Gastroesophageal sphincter (tissue), 3 donors: ENCODE results near the gene ZC2HC1B.

ENCODE experiments used
- CTCF ChIP-seq, 4 experiments: fragments of 200-600 bp in 2 of 4; fragments of 450-650 bp in 2 of 4; sonication (generic) in 1 of 4; IDR thresholded peaks; one replicate each; pipeline ENCODE4 v1.5.1; 2017 to 2019; ENCODE audit warnings: antibody characterized with exemption in 4 of 4, mild to moderate bottlenecking in 2 of 4, moderate library complexity in 2 of 4
- POLR2A ChIP-seq, 2 donors: fragments of 450-650 bp; IDR thresholded peaks; one replicate each; pipeline ENCODE4 v1.6.1; 2017; ENCODE audit warnings: antibody characterized with exemption in 2 of 2, mild to moderate bottlenecking in 2 of 2, moderate library complexity in 1 of 2

- TF ChIP-seq POLR2A (IDR thresholded peaks at IDR 0.05), result no peak
- TF ChIP-seq CTCF (IDR thresholded peaks at IDR 0.05), result no peak
Measured at GRCh38 chr6:143901885-143902750, 37.8 kb downstream of the ZC2HC1B start.
